Measurements from ENCODE around the gene PIP.
"Not testable (repeated sequence)": the region's sequence is repeated elsewhere in the genome, so short reads cannot be mapped to it uniquely, and the experiment has no call there.

PIP gene

GRCh38 chr7:143131781-143132180, at the start of gene PIP:
PIP (plus strand) TSS chr7:143132077; CDS start chr7:143132117, 40 bp downstream.
- no peak for DNase-seq (ENCODE audit: low read depth in 2 of 2)

- no peak for DNase-seq (ENCODE audit: low read depth in 2 of 2)
Observed at GRCh38 chr7:143085109-143085508, 46.8 kb upstream of the PIP start.

- not testable (repeated sequence) for DNase-seq (ENCODE audit: low read depth in 2 of 2)
Observed at GRCh38 chr7:143085610-143086009, 46.3 kb upstream of the PIP start.

GRCh38 chr7:143088549-143089231, 43.2 kb upstream of the PIP start:
- DNase-seq (ENCODE audit: low read depth in 2 of 2) = not testable (repeated sequence)

- no peak for DNase-seq (ENCODE audit: low read depth in 2 of 2)
Observed at GRCh38 chr7:143096146-143096545, 35.7 kb upstream of the PIP start.

GRCh38 chr7:143099579-143099978, 32.3 kb upstream of the PIP start:
- DNase-seq (ENCODE audit: low read depth in 2 of 2) = not testable (repeated sequence)

GRCh38 chr7:143104759-143105158, 27.1 kb upstream of the PIP start:
- DNase-seq (ENCODE audit: low read depth in 2 of 2) = no peak

GRCh38 chr7:143108019-143108418, 23.9 kb upstream of the PIP start:
- not testable (repeated sequence) for DNase-seq (ENCODE audit: low read depth in 2 of 2)

- no peak for DNase-seq (ENCODE audit: low read depth in 2 of 2)
Observed at GRCh38 chr7:143117395-143117794, 14.5 kb upstream of the PIP start.

GRCh38 chr7:143120691-143121405, 11.0 kb upstream of the PIP start:
- DNase-seq (ENCODE audit: low read depth in 2 of 2) = no peak

GRCh38 chr7:143123326-143123725, 8.6 kb upstream of the PIP start:
- not testable (repeated sequence) for DNase-seq (ENCODE audit: low read depth in 2 of 2)

- DNase-seq (ENCODE audit: low read depth in 2 of 2) = no peak
Observed at GRCh38 chr7:143126146-143126545, 5.7 kb upstream of the PIP start.

- DNase-seq (ENCODE audit: low read depth in 2 of 2) = no peak
Observed at GRCh38 chr7:143129051-143129450, 2.8 kb upstream of the PIP start.

GRCh38 chr7:143129477-143129876, 2.4 kb upstream of the PIP start:
- no peak for DNase-seq (ENCODE audit: low read depth in 2 of 2)

- no peak for DNase-seq (ENCODE audit: low read depth in 2 of 2)
Observed at GRCh38 chr7:143130541-143130940, 1.3 kb upstream of the PIP start.

- no peak for DNase-seq (ENCODE audit: low read depth in 2 of 2)
Observed at GRCh38 chr7:143147070-143147469, 15.2 kb downstream of the PIP start.

GRCh38 chr7:143148050-143148449, 16.2 kb downstream of the PIP start:
- no peak for DNase-seq (ENCODE audit: low read depth in 2 of 2)

GRCh38 chr7:143148651-143149050, 16.8 kb downstream of the PIP start:
- no peak for DNase-seq (ENCODE audit: low read depth in 2 of 2)

- DNase-seq (ENCODE audit: low read depth in 2 of 2) = not testable (repeated sequence)
Observed at GRCh38 chr7:143150696-143151095, 18.8 kb downstream of the PIP start.

GRCh38 chr7:143158617-143159016, 26.7 kb downstream of the PIP start:
- DNase-seq (ENCODE audit: low read depth in 2 of 2) = not testable (repeated sequence)

GRCh38 chr7:143171697-143172096, 39.8 kb downstream of the PIP start:
- no peak for DNase-seq (ENCODE audit: low read depth in 2 of 2)

GRCh38 chr7:143172354-143172753, 40.5 kb downstream of the PIP start:
- DNase-seq (ENCODE audit: low read depth in 2 of 2) = no peak

- DNase-seq (ENCODE audit: low read depth in 2 of 2) = no peak
Observed at GRCh38 chr7:143176128-143176527, 44.3 kb downstream of the PIP start.

Data from activated CD4-positive, alpha-beta T cell treated with anti-CD3 and anti-CD28 coated beads for 24 hours (primary cell).